Stomach (tissue), 4 donors: Measurements from ENCODE around the gene SARDH.

ENCODE experiments used
- EP300 ChIP-seq: sonication (generic); formaldehyde crosslinking; IDR thresholded peaks from one replicate; pipeline ENCODE4 v1.6.1; 2017; ENCODE audit warnings: antibody characterized with exemption
- POLR2A ChIP-seq, 4 donors: fragments of 450-650 bp; IDR thresholded peaks; one replicate each; pipeline ENCODE4 v1.6.1; 2016; ENCODE audit warnings: antibody characterized with exemption in 4 of 4, control low read depth in 2 of 4, mild to moderate bottlenecking in 1 of 4, moderate library complexity in 1 of 4
- POLR2AphosphoS5 ChIP-seq, 3 donors: sonication (generic); formaldehyde crosslinking; IDR thresholded peaks; one replicate each; pipeline ENCODE4 v1.6.1; 2016; ENCODE audit warnings: antibody characterized with exemption in 3 of 3
- TF ChIP-seq, protein P1 (sequence below), 7 experiments: fragments of 450-650 bp in 4 of 7; fragments of 200-600 bp in 3 of 7; sonication (generic) in 3 of 7; IDR thresholded peaks; one replicate each; pipeline ENCODE4 v1.5.1; 2016 to 2019; ENCODE audit warnings: antibody characterized with exemption in 7 of 7, control low read depth in 2 of 7, mild to moderate bottlenecking in 1 of 7

DNA sequence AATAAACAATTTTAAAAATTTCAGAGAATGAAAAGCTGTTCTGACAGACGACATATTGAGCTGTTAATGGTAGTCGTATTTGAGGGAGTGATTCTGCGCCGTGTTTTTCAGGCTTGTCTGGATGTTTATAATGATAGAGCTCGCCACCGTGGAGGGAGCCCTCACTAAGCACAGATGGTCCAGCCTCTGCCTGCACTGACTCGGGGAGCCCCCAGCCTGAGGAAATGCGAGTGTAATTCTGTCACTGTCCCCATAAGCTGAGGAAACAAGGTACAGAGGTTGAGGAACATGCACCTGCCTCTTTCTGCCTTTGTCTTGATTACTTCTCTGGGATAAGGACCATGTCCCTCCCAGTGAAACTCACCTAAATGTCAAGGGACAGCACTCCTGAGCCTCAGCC, 109.4 kb downstream of the SARDH start:
- TF ChIP-seq, protein P1, sequence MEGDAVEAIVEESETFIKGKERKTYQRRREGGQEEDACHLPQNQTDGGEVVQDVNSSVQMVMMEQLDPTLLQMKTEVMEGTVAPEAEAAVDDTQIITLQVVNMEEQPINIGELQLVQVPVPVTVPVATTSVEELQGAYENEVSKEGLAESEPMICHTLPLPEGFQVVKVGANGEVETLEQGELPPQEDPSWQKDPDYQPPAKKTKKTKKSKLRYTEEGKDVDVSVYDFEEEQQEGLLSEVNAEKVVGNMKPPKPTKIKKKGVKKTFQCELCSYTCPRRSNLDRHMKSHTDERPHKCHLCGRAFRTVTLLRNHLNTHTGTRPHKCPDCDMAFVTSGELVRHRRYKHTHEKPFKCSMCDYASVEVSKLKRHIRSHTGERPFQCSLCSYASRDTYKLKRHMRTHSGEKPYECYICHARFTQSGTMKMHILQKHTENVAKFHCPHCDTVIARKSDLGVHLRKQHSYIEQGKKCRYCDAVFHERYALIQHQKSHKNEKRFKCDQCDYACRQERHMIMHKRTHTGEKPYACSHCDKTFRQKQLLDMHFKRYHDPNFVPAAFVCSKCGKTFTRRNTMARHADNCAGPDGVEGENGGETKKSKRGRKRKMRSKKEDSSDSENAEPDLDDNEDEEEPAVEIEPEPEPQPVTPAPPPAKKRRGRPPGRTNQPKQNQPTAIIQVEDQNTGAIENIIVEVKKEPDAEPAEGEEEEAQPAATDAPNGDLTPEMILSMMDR (IDR thresholded peaks at IDR 0.05) = no peak
- TF ChIP-seq EP300 (no peak), POLR2AphosphoS5 (IDR thresholded peaks at IDR 0.05) (no peak), POLR2A (IDR thresholded peaks at IDR 0.05) (no peak)
